Measurements from ENCODE around the gene ALDH1A3. TPM values are rescaled to one million over a fixed set of nuclear protein-coding genes. Genes with fewer than 3 reads are reported as not detected.

The ALDH1A3 gene
- total RNA-seq, 1 experiment from 2014 or later = 5,398 TPM

DNA sequence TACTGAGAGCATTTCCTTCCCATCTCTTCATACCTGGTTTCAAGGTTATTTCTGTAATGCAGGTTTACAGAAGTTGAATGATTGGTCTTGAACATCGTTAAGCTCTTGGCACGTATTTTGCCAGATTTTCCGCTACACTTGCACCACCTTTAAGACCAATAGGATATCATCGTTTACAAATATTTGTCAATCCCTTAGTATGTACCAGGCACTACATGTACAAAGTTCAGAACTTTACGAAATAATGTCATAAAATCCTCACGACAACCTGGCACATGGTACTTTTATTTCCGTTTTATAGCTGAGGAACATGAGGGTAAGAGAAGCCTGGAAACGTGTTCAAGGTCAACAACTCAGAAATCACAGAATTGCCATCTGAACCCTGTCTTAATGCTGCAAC, 45.8 kb downstream of the ALDH1A3 start:
- no peak overlapping the region for H3K4me2 ChIP-seq (ENCODE audit: low read length)
- H3K36me3 ChIP-seq (ENCODE audit: low read depth, low read length) = no peaks in the 10 kb centered on the region; the same call in none of the 2 replicates
- peaks cover 21% of the 10 kb centered on the region for H3K4me1 ChIP-seq (ENCODE audit: insufficient read depth, low read length)
- TF ChIP-seq, protein P1, sequence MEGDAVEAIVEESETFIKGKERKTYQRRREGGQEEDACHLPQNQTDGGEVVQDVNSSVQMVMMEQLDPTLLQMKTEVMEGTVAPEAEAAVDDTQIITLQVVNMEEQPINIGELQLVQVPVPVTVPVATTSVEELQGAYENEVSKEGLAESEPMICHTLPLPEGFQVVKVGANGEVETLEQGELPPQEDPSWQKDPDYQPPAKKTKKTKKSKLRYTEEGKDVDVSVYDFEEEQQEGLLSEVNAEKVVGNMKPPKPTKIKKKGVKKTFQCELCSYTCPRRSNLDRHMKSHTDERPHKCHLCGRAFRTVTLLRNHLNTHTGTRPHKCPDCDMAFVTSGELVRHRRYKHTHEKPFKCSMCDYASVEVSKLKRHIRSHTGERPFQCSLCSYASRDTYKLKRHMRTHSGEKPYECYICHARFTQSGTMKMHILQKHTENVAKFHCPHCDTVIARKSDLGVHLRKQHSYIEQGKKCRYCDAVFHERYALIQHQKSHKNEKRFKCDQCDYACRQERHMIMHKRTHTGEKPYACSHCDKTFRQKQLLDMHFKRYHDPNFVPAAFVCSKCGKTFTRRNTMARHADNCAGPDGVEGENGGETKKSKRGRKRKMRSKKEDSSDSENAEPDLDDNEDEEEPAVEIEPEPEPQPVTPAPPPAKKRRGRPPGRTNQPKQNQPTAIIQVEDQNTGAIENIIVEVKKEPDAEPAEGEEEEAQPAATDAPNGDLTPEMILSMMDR (conservative IDR thresholded peaks at IDR 0.05; ENCODE audit: low read depth, low read length) = no peak
- TF ChIP-seq EZH2 (IDR thresholded peaks at IDR 0.05; ENCODE audit: low read length, unreplicated experiment) (no peak), EZH2phosphoT487 (IDR thresholded peaks at IDR 0.05; ENCODE audit: borderline replicate concordance, low read length) (no peak)
- H3K27me3 ChIP-seq (ENCODE audit: low read length) = no peaks in the 10 kb centered on the region
- no peak for DNase-seq
- ChIA-PET CTCF (no interaction called here), POLR2A (ENCODE audit: unreplicated experiment) (no interaction called here)
- H3F3A ChIP-seq (ENCODE audit: low read length, unreplicated experiment) = no peaks in the 10 kb centered on the region
- intact Hi-C loops (cut with micrococcal nuclease) = no loop called here
- no peaks in the 10 kb centered on the region for H4K20me1 ChIP-seq (ENCODE audit: low read length)
- H3K27ac ChIP-seq (ENCODE audit: low read length) = no peak overlapping the region
- H3K9me2 ChIP-seq (replicated peaks; ENCODE audit: low read length) = no peaks in the 10 kb centered on the region
- no peak overlapping the region for H3K4me3 ChIP-seq (ENCODE audit: low read length)
- H2AFZ ChIP-seq (ENCODE audit: low read length) = no peak overlapping the region
- no peaks in the 10 kb centered on the region for H3K9me3 ChIP-seq (ENCODE audit: low read length)
- peaks cover 24% of the 10 kb centered on the region for H3K79me2 ChIP-seq (ENCODE audit: low read length)
- no peak overlapping the region for H3K9ac ChIP-seq (ENCODE audit: low read length)
- ATAC-seq = no peak
- no TSS peak for BruUV-seq (replicated peaks)

DNA sequence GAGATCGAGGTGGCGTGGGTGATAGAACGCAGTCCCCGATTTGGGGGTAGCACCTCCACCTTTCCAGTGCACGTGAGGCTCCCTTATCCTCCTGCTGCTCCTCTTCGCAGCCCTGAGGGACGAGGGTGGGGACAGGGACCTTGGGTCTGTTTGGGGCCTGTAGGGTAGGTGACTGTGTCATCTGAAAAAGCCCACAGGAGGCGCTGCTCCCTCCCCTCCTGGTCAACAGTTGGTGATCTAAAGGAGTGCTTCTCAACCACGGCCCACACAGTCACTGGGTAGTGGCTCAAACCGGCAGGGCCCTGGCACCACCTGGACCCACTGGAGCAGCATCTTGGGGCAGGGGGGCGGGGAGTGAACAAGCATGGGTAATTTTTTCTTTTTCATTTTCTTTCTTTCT, 46.6 kb downstream of the ALDH1A3 start:
- Histone ChIP-seq H3K36me3 (ENCODE audit: low read depth, low read length) (no peaks in the 10 kb centered on the region; the same call in none of the 2 replicates), H3K9ac (ENCODE audit: low read length) (no peak overlapping the region), H3F3A (ENCODE audit: low read length, unreplicated experiment) (no peaks in the 10 kb centered on the region), H3K27me3 (ENCODE audit: low read length) (no peaks in the 10 kb centered on the region), H3K9me3 (ENCODE audit: low read length) (no peaks in the 10 kb centered on the region), H3K79me2 (ENCODE audit: low read length) (peaks cover 16% of the 10 kb centered on the region), H3K4me2 (ENCODE audit: low read length) (no peak overlapping the region), H3K4me3 (ENCODE audit: low read length) (no peak overlapping the region), H3K9me2 (replicated peaks; ENCODE audit: low read length) (no peaks in the 10 kb centered on the region), H3K27ac (ENCODE audit: low read length) (no peak overlapping the region), H4K20me1 (ENCODE audit: low read length) (no peaks in the 10 kb centered on the region), H3K4me1 (ENCODE audit: insufficient read depth, low read length) (peaks cover 16% of the 10 kb centered on the region), H2AFZ (ENCODE audit: low read length) (no peak overlapping the region)
- intact Hi-C loops (cut with micrococcal nuclease) = no loop called here
- no peak for TF ChIP-seq EZH2phosphoT487 (IDR thresholded peaks at IDR 0.05; ENCODE audit: borderline replicate concordance, low read length)
- TF ChIP-seq, protein P1 (conservative IDR thresholded peaks at IDR 0.05; ENCODE audit: low read depth, low read length) = peak; percentile 42
- TF ChIP-seq EZH2 (IDR thresholded peaks at IDR 0.05; ENCODE audit: low read length, unreplicated experiment) = no peak
- no TSS peak for BruUV-seq (replicated peaks)
- DNase-seq (peak; percentile 27), ATAC-seq (no peak; the same call in 1 of the 2 replicates)
- ChIA-PET POLR2A (ENCODE audit: unreplicated experiment) (no interaction called here), CTCF (no interaction called here)

DNA sequence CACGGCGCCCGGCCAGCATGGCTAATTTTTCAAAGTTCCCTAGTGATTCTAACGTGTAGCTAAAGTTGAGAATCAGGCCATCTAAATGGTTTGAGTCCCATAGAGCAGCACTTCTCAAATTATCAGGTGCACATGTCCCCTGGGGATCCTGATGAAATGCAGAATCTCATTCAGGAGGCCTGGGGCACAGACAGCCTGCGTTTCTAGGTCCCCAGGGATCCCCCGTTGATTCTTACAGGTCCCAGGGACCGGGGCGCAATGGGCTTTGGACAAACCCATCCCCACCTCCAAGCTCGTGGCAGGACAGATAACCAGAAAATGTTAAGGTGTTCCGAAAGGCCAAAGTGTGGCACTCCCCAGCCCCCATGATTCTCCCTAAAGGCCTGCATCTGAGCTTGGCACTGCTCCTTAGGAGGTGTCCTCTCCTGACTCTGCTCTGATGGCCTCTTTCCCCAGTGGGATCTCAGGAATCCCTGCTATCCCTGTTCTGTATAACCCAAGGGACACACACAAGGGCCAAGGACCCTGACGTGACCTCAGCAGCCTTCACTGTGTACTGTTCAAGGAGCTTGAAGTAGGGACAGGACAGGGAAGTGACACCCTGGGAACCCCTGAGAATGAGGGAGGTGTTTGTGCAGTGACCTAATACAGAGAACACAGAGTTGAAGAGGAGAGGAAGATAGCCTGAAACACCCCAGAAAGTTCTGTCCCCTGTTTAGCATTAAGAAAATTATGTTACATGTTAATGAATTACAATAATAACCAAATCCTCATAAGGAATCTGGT, 47.5 kb downstream of the ALDH1A3 start:
- H4K20me1 ChIP-seq (ENCODE audit: low read length) = no peaks in the 10 kb centered on the region
- H3K4me3 ChIP-seq (ENCODE audit: low read length) = no peak overlapping the region
- DNase-seq (no peak), ATAC-seq (no peak)
- POLR2A ChIA-PET (ENCODE audit: unreplicated experiment) = no interaction called here
- intact Hi-C loops (cut with micrococcal nuclease) = no loop called here
- no peak overlapping the region for H3K27ac ChIP-seq (ENCODE audit: low read length)
- CTCF ChIA-PET = no interaction called here
- H3K4me2 ChIP-seq (ENCODE audit: low read length) = no peak overlapping the region
- H3K9me3 ChIP-seq (ENCODE audit: low read length) = no peaks in the 10 kb centered on the region
- no peaks in the 10 kb centered on the region; the same call in none of the 2 replicates for H3K36me3 ChIP-seq (ENCODE audit: low read depth, low read length)
- H3F3A ChIP-seq (ENCODE audit: low read length, unreplicated experiment) = no peaks in the 10 kb centered on the region
- no peaks in the 10 kb centered on the region for H3K9me2 ChIP-seq (replicated peaks; ENCODE audit: low read length)
- no peaks in the 10 kb centered on the region for H3K27me3 ChIP-seq (ENCODE audit: low read length)
- H3K4me1 ChIP-seq (ENCODE audit: insufficient read depth, low read length) = peaks cover 16% of the 10 kb centered on the region
- no TSS peak for BruUV-seq (replicated peaks)
- 0 out of 2 replicates have a peak, but pooled peaks cover 8% of the 10 kb centered on the region for H3K79me2 ChIP-seq (ENCODE audit: low read length)
- no peak overlapping the region for H3K9ac ChIP-seq (ENCODE audit: low read length)
- H2AFZ ChIP-seq (ENCODE audit: low read length) = no peak overlapping the region
- TF ChIP-seq EZH2phosphoT487 (IDR thresholded peaks at IDR 0.05; ENCODE audit: borderline replicate concordance, low read length) = no peak

Data from PC-3 (cell line).